ENCODE measurements around the gene PTPRS.

DNA sequence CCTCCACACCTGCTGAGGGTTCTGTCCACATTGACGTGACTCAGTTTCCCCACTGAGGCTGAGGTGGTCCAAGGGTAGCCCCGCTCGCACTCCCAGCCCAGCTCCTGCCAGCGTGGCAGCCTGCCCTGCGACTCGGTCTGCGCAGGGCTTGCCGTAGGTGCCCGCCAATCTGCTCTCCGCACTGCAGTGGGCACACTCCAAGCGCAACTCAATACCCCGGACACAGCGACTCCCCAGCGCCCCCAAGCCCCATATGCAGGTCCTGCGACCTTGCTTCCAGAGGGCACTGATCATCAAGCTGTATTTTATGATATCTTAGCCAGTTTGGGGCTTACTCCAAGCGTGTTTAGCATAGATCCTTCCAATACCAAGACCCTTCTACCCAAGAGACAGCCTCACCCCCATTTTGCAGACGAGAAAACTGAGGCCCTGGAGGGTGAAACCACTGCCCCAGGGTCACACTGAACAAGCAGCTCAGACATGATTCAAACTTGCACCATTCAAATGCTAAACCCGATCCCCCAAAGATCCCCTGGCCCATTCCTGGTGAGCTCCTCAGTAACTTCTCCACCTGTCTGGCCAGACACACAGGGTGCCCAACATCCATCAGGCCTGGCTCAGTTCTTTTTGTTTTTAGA is 13.5 kb downstream of the PTPRS start:
- TF ChIP-seq, protein P1, sequence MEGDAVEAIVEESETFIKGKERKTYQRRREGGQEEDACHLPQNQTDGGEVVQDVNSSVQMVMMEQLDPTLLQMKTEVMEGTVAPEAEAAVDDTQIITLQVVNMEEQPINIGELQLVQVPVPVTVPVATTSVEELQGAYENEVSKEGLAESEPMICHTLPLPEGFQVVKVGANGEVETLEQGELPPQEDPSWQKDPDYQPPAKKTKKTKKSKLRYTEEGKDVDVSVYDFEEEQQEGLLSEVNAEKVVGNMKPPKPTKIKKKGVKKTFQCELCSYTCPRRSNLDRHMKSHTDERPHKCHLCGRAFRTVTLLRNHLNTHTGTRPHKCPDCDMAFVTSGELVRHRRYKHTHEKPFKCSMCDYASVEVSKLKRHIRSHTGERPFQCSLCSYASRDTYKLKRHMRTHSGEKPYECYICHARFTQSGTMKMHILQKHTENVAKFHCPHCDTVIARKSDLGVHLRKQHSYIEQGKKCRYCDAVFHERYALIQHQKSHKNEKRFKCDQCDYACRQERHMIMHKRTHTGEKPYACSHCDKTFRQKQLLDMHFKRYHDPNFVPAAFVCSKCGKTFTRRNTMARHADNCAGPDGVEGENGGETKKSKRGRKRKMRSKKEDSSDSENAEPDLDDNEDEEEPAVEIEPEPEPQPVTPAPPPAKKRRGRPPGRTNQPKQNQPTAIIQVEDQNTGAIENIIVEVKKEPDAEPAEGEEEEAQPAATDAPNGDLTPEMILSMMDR (IDR thresholded peaks at IDR 0.05) = no peak
- TF ChIP-seq ZFX (IDR thresholded peaks at IDR 0.05; ENCODE audit: borderline replicate concordance) = no peak

Data from 22Rv1 (cell line).